GM18517 (cell line): ENCODE results near the gene PIGB.
"Not testable (repeated sequence)": the region's sequence is repeated elsewhere in the genome, so short reads cannot be mapped to it uniquely, and the experiment has no call there.

ENCODE experiments used
- ATAC-seq: cut with Tn5 transposase; IDR thresholded peaks from one replicate; pipeline ENCODE4 v1.9.1; 2021; ENCODE audit warnings: mild to moderate bottlenecking, moderate library complexity; ENCODE audit not compliant: unreplicated experiment

The PIGB gene

DNA sequence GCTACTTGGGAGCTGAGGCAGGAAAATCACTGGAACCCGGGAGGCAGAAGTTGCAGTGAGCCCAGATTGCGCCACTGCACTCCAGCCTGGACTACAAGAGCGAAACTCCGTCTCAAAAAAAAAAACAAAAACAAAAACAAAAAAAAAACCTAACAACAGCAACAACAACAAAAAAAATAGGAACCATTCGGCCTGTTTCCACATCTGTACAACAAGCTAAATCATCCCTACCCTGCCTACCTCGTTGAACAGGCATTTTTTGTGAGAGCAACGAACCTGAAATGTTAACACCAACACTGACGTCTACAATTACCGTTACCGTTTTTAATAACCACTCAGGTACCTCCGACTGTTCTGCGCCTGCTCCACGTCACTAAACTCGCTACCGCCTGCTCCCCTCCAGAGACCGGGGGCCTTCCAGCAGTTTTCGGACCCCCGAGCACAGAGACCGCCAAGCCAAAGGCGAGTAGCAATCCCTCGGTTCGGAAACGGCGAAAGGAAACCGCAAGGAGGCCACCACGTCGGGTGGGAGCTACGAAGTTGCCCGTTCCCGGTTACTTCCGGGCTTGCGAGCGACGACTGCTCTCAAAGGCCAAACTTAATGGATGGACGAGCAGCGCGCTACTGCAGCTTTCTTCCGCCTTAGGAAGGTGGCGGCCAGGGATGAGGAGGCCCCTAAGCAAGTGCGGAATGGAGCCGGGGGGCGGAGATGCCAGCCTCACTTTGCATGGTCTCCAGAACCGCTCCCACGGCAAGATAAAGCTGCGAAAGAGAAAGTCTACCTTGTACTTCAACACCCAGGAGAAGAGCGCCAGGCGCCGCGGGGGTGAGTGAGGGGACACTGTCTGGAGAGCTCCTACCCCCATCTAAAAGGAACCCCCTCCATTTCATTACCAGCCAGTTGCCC lies at the start of gene PIGB, which contains the start of gene PIGBOS1:
Gene PIGB (plus strand): TSS at position 635 of the 907 bp plus-strand sequence. CDS start 29 bp downstream, at position 664.
Gene PIGBOS1 (minus strand): TSS at position 536 of the 907 bp plus-strand sequence. CDS start 1,331 bp downstream, outside the sequence.
- ATAC-seq = peak; percentile 84

DNA sequence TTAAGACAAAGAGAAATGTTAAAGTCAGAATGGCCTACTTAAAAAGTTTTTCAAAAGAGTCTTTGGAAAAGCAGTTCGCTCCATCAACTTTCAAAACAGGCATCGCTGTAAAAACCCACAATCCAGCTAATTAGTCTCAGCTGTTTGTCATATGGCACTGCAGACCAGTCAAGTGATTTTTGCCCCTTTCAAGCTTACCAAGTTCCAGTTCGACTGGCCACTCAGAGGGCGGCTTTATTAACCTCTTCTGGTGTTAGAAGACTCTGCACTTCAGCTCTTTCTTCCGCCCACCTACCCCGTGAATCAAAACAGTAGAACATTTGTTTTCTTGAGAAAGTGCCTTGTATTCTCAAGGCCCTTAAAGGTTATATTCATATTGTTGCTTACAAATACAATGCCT lies 48.7 kb upstream of the PIGB start:
- ATAC-seq = no peak

DNA sequence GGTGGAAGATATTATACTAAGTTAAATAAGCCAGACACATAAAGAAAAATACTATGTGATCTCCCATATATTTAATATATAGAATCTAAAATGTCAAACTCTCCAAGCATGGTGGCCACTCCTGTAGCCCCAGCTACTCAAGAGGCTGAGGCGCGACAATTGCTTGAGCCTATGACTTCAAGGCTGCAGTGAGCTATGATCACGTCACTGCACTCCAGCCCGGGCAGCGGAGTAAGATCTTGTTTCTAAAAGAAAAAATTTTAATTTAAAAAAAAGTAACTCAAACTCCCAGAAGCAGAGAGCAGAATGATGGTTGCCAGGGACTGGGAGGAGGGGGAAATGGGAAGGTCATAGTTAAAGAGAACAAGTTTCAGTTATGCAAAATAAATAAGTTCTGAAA lies 42.7 kb upstream of the PIGB start:
- ATAC-seq = no peak

DNA sequence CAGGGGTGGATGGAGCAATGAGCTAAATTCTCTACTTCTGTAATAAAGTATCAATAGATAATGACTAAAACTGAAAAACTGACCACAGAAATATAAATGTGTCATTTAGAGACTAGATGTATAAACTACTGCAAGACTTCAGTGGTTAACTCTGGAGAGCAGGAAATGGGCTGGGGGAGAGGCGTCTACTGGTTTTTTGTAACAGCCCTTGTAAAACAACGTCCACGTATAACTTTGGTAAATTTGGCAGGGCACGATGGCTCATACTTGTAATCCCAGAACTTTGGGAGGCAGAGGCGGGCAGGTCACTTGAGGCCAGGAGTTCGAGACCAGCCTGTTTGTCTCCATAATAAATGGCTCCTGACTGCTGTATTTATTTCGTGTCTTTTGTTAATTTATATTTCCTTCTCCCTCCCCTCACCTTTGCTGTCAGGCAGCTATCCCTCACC lies 41.9 kb upstream of the PIGB start:
- ATAC-seq = peak; percentile 68

DNA sequence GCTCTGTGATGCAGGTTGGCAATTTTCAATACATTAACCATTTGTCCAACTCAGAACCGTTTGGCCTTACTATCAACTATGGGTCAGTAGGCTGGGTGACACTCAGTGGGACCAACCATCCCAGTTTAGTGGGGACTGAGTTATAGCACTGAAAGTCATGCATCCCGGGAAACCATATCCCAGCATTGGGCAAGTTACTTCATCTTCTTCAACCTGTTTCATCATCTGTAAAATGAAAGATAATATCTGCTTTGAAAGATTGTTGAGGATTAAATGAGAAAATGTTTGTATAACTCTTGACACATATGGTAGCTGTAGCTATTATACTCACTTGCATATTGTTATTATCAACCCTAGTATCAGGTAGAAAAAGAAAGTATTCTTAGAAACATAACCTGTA lies 41.3 kb upstream of the PIGB start:
- ATAC-seq = no peak

DNA sequence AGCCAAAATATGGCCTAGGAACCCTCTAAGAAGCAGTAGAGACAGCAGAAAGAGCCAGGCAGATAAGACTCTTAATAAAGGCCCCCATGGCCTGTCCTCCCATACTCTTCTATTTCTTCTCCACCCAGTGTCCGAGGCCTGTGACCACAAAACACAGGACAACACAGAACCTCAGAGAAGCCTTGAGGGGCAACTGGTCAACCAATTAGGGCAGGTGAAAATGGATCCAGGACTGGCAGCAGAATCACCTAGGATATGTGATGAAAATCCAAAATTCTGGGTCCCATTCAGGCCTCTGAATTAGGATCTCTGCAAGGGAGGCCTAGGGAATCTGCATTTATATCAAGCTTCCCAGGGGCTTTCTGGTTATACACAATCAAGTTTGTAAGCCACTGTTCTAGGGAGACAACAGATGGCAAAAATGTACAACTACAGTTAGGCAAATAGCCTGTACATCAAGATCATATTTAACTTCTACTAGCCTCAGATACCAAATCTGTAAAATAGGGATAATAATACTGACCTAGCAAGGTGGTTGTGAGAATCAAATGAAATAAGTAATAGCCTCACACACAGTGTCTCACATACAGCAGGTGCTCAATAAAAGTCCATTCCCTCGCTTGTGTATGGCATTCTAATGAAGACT lies 39.8 kb upstream of the PIGB start:
- ATAC-seq = no peak

DNA sequence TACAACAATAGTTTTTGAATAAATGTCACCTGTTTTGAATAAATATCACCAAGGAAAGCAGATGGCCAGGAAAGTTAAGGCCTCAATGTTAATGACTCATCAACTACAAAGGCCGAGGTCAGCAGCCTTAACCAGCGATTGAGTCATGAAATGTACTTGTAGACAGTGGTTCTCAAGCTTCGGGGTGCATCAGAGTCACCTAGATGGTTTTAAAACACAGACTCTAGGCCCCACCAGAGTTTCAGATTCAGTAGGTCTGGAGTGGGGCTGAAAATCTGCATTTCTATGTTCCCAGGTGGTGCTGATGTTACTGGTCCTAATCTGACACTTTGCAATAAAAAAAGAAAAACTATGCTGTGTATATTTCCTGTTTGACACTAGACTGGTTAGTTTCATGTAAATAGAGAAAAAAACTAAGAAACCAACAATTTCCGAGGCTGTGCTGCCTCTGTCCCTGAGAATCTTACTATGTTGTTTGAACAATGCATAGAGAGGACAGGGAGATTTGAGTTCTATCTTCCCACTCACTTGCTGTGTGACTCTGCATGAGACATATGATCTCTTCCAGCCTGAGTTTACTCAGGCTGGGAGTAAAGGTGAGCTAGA lies 39.2 kb upstream of the PIGB start:
- peak; percentile 81 for ATAC-seq

DNA sequence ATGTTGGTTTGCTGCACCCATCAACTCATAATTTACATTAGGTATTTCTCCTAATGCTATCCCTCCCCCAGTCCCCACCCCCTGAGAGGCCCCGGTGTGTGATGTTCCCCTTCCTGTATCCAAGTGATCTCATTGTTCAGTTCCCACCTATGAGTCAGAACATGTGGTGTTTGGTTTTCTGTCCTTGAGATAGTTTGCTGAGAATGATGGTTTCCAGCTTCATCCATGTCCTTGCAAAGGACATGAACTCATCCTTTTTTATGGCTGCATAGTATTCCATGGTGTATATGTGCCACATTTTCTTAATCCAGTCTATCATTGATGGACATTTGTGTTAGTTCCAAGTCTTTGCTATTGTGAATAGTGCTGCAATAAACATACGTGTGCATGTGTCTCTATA lies 38.4 kb upstream of the PIGB start:
- not testable (repeated sequence) for ATAC-seq

DNA sequence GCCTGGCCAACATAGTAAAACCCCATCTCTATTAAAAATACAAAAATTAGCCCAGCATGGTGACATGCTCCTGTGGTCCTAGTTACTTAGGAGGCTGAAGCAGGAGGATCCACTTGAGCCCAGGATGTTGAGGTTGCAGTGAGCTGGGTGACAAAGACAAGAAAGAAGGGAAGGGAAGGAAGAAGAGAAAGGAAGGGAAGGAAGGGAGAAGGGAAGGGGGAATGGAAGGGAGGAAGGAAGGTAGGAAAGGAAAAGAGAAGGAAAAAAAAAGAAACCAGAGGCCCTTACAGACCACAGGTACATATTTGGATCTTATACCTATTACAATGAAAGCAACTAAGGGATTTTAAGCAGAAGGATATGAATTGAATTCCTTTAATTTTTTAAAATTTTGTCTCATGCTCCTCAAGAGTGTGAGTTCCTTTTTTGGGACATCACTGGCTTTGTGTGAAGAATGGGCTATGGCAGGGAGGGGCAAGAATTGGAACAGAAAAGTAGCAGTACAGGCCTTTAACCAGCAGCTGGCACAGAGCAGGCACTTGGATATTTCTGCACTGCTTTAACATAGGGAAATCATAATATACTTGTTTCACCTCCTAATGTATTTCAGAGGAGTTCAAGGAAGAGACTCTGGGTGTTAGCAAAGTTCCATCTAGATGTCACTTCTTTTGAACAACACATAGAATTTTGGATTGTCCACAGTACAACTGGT lies 37.3 kb upstream of the PIGB start:
- ATAC-seq = no peak

DNA sequence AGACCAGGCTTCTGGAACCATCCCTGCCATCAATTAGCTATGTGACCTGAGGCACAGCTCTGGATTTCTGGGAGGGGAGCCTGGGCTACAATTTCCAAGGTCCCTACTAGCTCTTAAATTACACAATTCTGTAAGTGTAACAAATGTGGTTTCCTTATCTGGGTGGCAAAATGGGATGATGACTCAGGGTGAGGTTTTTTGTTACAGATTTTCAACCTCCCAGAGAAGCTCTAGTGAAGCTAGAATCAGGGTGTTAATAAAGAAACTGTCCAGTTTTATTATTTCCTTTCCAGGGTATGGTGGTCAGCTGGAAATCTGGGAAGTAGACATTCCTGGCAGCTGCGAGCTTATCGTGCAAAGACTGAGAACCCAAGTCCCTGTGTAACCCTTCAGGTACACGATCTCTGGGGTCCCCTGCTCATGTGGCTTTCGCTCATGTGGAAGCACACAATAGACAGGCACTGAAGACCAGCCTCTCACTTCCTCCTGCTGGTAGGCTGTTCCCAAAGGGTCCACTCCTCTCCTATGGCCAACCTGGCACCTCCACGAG lies 36.7 kb upstream of the PIGB start:
- ATAC-seq = no peak

DNA sequence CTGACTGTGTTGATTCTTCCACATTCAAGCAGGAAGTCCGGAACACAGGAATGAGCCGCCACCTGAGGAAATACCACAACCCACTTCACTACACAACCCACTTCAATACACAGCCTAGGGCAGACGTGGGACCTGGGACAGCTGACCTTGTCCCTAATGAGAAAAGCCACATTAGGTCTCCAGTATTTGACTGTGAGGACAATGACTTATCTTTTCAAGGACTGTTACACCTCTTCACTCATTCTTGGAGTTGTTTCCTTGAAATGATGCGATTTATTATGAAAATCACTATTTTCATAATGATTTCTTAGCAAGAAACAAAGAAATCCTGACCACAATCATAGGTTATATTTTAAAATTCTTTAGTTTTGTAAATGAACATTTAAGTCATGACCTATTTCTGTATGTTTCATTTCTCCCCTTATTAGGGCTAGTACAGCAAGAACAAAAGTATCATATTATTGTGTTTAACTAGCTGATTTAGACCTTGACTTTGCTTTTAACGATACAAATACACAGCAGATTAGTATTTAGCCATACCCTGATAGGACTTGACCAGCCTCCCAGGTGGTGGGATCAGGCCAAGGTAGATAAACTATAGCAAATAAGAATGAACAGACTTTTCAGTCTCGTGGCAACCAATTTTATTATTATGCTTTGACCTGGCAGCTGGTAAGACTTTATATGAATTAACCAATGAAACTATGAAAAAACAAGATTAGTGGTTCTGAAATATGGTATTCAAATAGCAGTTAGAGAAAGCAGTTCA lies 35.5 kb upstream of the PIGB start:
- ATAC-seq = no peak

DNA sequence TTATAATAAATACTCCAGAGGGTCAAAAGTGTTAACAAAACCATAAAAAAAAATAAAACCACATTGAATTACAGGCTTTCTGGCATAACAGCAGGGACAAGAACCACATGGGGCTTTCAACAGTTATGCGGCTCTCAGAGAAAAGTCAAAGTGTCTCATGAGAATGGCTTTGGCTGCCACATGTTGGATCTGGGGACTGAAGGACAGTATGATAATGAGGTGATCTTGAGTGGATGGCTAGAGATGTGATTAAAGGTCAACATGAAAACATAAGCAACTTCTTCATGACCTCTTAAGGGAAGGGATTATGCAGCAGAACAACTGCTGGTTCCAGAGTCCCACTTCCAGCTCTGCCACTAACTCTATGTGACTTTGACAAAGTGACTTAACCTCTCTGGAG lies 34.6 kb upstream of the PIGB start:
- no peak for ATAC-seq

DNA sequence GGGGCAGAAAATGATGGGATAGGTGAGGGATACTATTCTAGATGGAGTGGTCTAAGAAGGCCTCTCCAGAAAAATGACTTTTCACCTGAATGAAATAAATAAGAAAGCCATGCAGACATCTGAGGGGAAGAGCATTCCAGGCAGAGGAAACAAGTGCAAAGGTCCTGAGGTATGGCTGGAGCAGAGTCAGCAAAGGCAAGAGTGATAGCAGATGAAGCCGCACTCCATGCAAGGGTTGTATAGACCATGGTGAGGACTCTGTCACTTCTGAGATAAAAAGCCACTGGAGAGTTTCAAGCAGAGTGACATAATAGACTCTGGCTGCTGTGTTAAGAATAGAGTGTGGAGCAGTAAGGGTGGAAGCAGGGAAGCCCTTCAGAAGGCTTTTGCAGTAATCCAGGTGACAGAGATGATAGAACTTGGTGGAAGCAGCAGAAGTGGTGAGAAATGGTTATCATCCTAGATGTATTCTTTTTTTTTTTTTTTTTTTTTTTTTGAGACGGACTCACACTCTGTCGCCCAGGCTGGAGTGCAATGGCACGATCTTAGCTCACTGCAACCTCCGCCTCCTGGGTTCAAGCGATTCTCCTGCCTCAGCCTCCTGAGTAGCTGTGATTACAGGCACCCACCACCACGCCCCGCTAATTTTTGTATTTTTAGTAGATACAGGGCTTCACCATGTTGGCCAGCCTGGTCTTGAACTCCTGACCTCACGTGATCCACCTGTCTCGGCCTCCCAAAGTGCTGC lies 32.4 kb upstream of the PIGB start:
- not testable (repeated sequence) for ATAC-seq

DNA sequence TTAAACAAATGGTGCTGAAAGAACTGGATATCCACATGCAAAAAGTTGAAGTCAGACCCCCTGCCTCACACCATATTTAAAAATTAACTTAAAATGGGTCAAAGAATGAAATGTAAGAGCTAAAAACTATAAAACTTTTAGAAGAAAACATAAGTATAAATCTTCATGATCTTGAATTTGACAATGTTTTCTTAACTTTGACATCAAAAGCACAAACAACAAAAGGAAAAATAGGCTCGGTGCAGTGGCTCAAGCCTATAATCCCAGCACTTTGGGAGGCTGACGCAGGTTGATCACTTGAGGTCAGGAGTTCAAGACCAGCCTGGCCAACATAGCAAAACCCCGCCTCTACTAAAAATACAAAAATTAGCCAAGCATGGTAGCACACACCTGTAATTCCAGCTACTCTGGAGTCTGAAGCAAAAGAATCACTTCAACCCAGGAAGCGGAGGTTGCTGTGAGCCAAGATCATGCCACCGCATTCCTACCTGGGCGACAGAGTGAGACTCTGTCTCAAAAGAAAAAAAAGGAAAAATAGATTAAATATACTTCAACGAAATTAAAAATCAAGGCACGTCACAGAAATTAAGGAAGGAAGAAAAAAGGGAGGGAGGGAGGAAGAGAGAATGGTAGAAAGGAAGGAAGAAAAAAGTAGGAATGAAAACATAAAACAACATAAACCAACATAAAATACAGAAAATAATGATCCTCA lies 30.9 kb upstream of the PIGB start:
- no peak for ATAC-seq

DNA sequence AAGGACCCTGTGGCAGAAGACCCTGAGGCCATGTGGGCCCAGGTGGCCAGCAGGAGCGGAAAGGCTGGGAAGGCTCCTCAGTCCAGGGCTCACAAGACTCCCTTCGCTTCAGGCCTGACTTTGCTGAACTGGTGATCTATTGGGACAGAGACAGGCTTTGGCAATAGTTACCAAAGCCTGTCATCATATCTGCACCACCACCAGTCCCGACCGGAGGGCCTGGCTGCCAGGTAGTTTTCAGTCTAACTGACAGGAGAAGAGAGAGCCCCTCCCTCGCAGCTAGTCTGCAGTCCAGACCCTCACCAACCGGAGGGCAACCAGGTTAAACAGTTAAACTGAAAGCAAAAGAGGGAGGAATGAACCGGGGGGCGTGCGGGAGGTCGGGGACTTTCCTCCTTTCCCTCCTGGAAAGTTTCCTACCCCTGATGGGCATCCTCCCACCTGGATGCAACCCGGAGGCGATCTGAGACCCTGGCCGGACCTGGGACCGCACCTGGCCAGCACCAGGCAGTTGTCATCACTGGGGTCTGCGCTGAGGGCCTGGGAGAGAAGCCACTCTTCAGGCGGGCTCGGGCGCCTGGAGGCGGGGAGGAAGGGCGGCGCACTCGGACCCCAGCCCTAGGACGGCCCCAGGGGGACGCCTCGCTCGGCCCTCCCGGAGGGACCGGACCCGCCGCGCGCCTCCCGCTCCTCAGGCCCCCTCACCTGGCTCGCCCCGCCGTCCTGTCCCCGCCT lies 29.8 kb upstream of the PIGB start:
- ATAC-seq = peak; percentile 40

DNA sequence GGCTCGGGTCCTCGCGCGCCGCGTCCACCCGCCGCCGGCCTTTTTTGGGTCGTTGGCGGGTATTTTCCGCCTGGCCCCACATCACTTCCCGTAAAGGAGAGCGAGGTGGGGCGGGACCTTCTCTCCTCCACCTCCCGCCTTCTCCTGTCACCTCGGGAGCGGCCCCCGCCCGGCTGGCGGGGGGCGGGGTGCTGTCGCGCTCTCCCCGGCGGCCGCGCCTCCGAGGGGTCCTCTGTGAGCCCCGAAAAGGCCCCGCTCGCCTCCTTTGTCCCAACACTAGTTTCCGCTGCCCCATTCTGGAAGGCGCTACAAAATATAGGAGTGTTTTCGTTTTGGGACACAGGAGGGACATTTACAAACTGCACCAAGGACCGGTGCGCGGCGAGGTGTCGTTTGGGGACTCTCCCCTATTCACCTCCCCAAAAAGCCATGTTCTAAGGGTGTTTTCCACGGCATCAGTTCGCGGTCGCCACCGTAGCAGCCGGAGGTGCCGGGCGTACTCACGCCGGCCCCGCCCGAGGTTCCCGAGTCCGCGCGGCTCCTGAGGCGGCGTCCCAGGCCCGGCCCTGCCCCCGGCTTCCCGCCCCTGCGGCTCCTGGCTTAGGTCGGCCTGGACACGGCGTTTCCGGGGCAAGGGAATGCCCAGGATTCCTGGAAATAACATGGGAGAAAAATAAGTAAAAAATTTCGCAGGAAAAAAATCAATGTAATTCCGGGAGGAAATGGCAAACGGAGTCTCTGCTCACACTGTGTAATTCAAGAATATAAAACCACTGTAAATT lies 29.1 kb upstream of the PIGB start, which contains the start of gene RAB27A:
Gene RAB27A (minus strand): TSS at position 68 of the 782 bp plus-strand sequence. CDS start 54,879 bp downstream, outside the sequence.
- peak; percentile 57 for ATAC-seq

DNA sequence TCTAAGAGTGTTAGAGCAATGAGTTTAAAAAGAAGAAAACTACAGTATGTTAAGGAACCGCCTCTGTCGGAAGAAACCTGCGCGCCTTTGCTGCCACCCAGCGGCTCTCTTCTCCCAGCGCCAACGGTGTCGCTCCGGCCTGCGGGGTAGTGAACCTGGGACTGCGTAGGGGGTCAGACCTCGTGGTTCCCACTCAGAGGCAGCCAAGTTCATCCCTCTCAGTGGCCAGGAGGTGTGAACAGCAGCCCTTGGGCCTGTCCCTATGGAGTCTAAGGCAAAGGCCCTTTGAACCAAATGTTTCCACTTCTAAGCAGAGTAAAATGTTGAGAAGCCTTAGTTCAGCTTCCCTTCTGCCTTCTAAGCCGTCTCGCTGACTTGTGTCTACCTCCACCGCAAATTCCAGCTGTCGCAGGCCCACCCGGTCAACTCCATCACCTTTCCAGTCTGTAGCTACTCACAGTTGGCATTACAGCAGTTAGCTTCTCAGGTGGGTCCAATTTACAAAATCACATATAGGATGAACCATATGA lies 28.4 kb upstream of the PIGB start:
- ATAC-seq = peak; percentile 76
